Hepatocyte (in vitro differentiated cells): Measurements from ENCODE around the gene ARHGAP6. TPM values are rescaled to one million over a fixed set of nuclear protein-coding genes. Genes with fewer than 3 reads are reported as not detected.

Experiments
- DNase-seq: peaks from one replicate; pipeline ENCODE4 v3.0.0-alpha.2; 2016; ENCODE audit warnings: low spot score
- H2AFZ ChIP-seq: fragments of 200-600 bp; sonication (generic); 2 replicates; pipeline ENCODE4 v1.6.0; 2016; ENCODE audit warnings: antibody characterized with exemption, mild to moderate bottlenecking
- H3K27ac ChIP-seq: fragments of 200-600 bp; sonication (generic); 2 replicates; pipeline ENCODE4 v1.5.1; 2016; ENCODE audit warnings: mild to moderate bottlenecking
- H3K27me3 ChIP-seq: fragments of 200-600 bp; sonication (generic); 2 replicates; pipeline ENCODE4 v1.6.1; 2016
- H3K36me3 ChIP-seq: fragments of 200-600 bp; sonication (generic); replicated peaks from 2 replicates; pipeline ENCODE4 v1.5.1; 2016; ENCODE audit warnings: low read depth; ENCODE audit not compliant: insufficient read depth
- H3K4me1 ChIP-seq: fragments of 200-600 bp; sonication (generic); 2 replicates; pipeline ENCODE4 v1.5.1; 2016; ENCODE audit warnings: mild to moderate bottlenecking, moderate library complexity; ENCODE audit not compliant: insufficient read depth
- H3K4me2 ChIP-seq: fragments of 200-600 bp; sonication (generic); 2 replicates; pipeline ENCODE4 v1.6.0; 2016
- H3K4me3 ChIP-seq: fragments of 200-600 bp; sonication (generic); 2 replicates; pipeline ENCODE4 v1.5.1; 2016; ENCODE audit warnings: mild to moderate bottlenecking
- H3K79me2 ChIP-seq: fragments of 200-600 bp; sonication (generic); 2 replicates; pipeline ENCODE4 v1.6.0; 2017; ENCODE audit warnings: mild to moderate bottlenecking
- H3K9me2 ChIP-seq: fragments of 200-600 bp; sonication (generic); replicated peaks from 2 replicates; pipeline ENCODE4 v1.6.0; 2017; ENCODE audit warnings: mild to moderate bottlenecking; ENCODE audit not compliant: insufficient read depth
- H3K9me3 ChIP-seq: fragments of 200-600 bp; sonication (generic); 2 replicates; pipeline ENCODE4 v1.5.1; 2016; ENCODE audit warnings: low read depth, mild to moderate bottlenecking
- H4K20me1 ChIP-seq: fragments of 200-600 bp; sonication (generic); 2 replicates; pipeline ENCODE4 v1.6.0; 2016; ENCODE audit warnings: mild to moderate bottlenecking; ENCODE audit not compliant: insufficient read depth, poor library complexity, severe bottlenecking
- EZH2 ChIP-seq: fragments of 200-600 bp; sonication (generic); IDR thresholded peaks from 2 replicates; pipeline ENCODE4 v1.6.1; 2016; ENCODE audit warnings: antibody characterized with exemption, mild to moderate bottlenecking, borderline replicate concordance
- EZH2phosphoT487 ChIP-seq: fragments of 200-600 bp; sonication (generic); IDR thresholded peaks from one replicate; pipeline ENCODE4 v1.6.1; 2018; ENCODE audit warnings: antibody characterized with exemption, mild to moderate bottlenecking, low read depth, moderate library complexity; ENCODE audit not compliant: unreplicated experiment, severe bottlenecking
- WGBS: methylation state at CpG from one replicate; pipeline ENCODE4 v1.1.6; 2016; ENCODE audit warnings: low lambda C conversion rate; ENCODE audit errors: missing lambda C conversion rate; 5-methylcytosine and 5-hydroxymethylcytosine counted together
- polyA plus RNA-seq: library from polyadenylated mRNA; unstranded; fragments of >200 nt; fragmentation: Nextera tagmentation; extraction: Ambion mirVana; gene quantifications from 2 replicates; pipeline ENCODE4 v1.2.1, GENCODE V29; 2016
- total RNA-seq: library from RNA; depleted of rRNA; stranded (reverse); fragments of >200 nt; gene quantifications from 2 replicates; pipeline ENCODE4 v1.2.3, GENCODE V29; 2014
- TF ChIP-seq, protein P1 (sequence below): fragments of 200-600 bp; sonication (generic); IDR thresholded peaks from 2 replicates; pipeline ENCODE4 v1.5.1; 2016; ENCODE audit warnings: antibody characterized with exemption, mild to moderate bottlenecking; ENCODE audit not compliant: poor library complexity

Gene ARHGAP6
- total and polyA plus RNA-seq, 2 experiments from 2014 or later = 4.9 to 6.9 TPM

DNA sequence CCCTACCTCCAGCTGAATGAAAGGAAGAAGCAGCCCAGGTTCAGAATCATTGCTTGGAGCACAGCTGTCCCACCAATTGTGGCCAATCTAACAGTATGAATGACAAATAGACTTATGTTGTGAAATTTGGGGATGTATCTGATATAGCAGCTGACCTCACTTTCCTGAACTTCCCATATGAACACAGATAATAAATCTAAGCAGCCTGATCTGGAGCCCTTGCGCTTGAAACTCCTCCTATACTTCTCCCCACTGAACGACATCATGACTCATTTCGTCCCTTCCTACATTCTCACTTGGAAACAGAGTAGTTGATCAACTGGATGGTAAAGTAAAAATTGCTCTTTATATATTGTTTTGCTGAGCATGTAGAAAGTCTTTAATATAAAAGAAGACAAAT lies 396.7 kb downstream of the ARHGAP6 start:
- TF ChIP-seq EZH2 = no peak
- TF ChIP-seq EZH2phosphoT487 = no peak
- TF ChIP-seq, protein P1, sequence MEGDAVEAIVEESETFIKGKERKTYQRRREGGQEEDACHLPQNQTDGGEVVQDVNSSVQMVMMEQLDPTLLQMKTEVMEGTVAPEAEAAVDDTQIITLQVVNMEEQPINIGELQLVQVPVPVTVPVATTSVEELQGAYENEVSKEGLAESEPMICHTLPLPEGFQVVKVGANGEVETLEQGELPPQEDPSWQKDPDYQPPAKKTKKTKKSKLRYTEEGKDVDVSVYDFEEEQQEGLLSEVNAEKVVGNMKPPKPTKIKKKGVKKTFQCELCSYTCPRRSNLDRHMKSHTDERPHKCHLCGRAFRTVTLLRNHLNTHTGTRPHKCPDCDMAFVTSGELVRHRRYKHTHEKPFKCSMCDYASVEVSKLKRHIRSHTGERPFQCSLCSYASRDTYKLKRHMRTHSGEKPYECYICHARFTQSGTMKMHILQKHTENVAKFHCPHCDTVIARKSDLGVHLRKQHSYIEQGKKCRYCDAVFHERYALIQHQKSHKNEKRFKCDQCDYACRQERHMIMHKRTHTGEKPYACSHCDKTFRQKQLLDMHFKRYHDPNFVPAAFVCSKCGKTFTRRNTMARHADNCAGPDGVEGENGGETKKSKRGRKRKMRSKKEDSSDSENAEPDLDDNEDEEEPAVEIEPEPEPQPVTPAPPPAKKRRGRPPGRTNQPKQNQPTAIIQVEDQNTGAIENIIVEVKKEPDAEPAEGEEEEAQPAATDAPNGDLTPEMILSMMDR = no peak
- Histone ChIP-seq H3K4me3 (no peak overlapping the region), H3K4me2 (no peak overlapping the region), H3K9me3 (no peaks in the 10 kb centered on the region), H3K27me3 (no peaks in the 10 kb centered on the region), H3K79me2 (peaks cover 3% of the 10 kb centered on the region), H2AFZ (no peak overlapping the region), H4K20me1 (no peaks in the 10 kb centered on the region), H3K27ac (no peak overlapping the region), H3K36me3 (no peaks in the 10 kb centered on the region), H3K9me2 (no peaks in the 10 kb centered on the region), H3K4me1 (no peaks in the 10 kb centered on the region)
- 85% methylated on average over 3 of the region's 3 CpGs for WGBS
- DNase-seq = no peak

DNA sequence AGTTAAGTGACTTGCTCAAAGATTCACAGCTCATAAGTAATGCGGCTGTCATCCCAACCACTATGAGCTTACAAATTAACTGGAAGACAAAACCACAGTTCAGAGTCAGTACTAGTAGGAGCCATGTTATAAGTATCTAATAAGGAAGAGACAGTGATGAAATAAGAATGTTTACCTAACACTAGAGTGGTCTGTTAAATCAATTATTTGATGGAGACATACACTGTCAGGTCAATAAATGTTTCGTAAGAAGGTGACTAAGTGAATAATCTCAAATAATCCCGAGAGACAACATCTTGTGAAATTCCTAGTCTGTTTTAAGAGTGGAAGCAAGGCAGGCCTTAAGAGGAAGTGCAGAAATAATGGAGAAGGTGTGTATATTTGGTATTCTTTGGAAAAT lies 398.3 kb downstream of the ARHGAP6 start:
- 75% methylated on average over 3 of the region's 3 CpGs for WGBS
- no peaks in the 10 kb centered on the region for H3K36me3 ChIP-seq
- H3K27me3 ChIP-seq = no peaks in the 10 kb centered on the region
- H3K4me2 ChIP-seq = no peak overlapping the region
- no peak overlapping the region for H3K4me3 ChIP-seq
- DNase-seq = no peak
- no peak overlapping the region for H3K27ac ChIP-seq
- H3K9me3 ChIP-seq = no peaks in the 10 kb centered on the region
- TF ChIP-seq EZH2phosphoT487 (no peak), EZH2 (no peak)
- TF ChIP-seq, protein P1 = no peak
- no peaks in the 10 kb centered on the region for H3K9me2 ChIP-seq
- no peaks in the 10 kb centered on the region for H3K4me1 ChIP-seq
- H4K20me1 ChIP-seq = no peaks in the 10 kb centered on the region
- H3K79me2 ChIP-seq = peaks cover 3% of the 10 kb centered on the region
- H2AFZ ChIP-seq = no peak overlapping the region

DNA sequence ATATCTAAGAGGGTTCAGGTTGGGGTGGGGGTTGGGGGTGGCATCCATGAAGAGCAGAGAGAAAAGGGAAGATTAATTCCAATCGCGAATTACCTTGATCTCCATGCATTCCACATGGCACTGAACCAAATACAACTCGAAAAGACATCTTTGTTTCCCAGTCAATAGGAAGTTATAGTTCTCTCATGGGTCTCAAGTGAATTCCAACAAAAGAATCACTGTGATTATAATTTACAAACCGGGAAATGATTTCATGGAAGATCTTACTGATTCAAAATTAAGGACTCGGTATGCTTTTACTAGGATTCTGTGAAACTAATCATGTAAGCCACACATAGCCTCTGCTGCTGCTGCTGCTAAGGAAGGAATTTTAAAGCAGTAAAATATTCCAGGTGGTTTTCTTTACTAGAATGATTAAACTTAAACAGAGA lies 399.1 kb downstream of the ARHGAP6 start:
- no peaks in the 10 kb centered on the region for H3K9me2 ChIP-seq
- TF ChIP-seq EZH2 (no peak), EZH2phosphoT487 (no peak)
- H3K4me1 ChIP-seq = no peaks in the 10 kb centered on the region
- H3K27me3 ChIP-seq = no peaks in the 10 kb centered on the region
- no peaks in the 10 kb centered on the region for H4K20me1 ChIP-seq
- no peak overlapping the region for H3K4me2 ChIP-seq
- DNase-seq = no peak
- 63% methylated on average over 5 of the region's 5 CpGs for WGBS
- H3K4me3 ChIP-seq = no peak overlapping the region
- no peak overlapping the region for H2AFZ ChIP-seq
- peaks cover 3% of the 10 kb centered on the region for H3K79me2 ChIP-seq
- no peak overlapping the region for H3K27ac ChIP-seq
- H3K9me3 ChIP-seq = no peaks in the 10 kb centered on the region
- H3K36me3 ChIP-seq = no peaks in the 10 kb centered on the region

DNA sequence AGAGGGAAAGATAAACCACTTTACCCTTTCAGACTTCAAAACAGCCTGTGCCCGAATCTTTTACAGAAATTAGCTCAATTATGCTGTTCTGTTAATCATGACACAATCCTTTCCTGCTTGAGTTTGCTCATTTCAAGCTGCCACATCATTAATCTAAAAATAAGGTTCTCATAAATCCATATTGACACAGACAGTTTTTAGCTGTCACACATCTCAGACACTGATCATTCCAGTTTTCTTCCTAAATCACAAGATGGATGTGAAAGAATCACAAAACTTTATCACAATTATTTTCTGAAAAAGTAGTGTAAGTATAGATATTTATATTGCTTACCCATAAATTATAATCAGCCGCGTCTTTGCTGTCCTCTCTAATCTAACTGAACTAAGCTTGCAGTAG lies 400.4 kb downstream of the ARHGAP6 start:
- Histone ChIP-seq H3K27me3 (no peaks in the 10 kb centered on the region), H3K27ac (no peak overlapping the region), H2AFZ (no peak overlapping the region), H4K20me1 (no peaks in the 10 kb centered on the region), H3K4me2 (no peak overlapping the region), H3K9me2 (no peaks in the 10 kb centered on the region), H3K4me3 (no peak overlapping the region), H3K36me3 (no peaks in the 10 kb centered on the region), H3K9me3 (no peaks in the 10 kb centered on the region), H3K4me1 (no peaks in the 10 kb centered on the region), H3K79me2 (peaks cover 3% of the 10 kb centered on the region)
- DNase-seq = no peak
- WGBS = 68% methylated on average over 3 of the region's 3 CpGs
- TF ChIP-seq EZH2phosphoT487 (no peak), EZH2 (no peak)
- TF ChIP-seq, protein P1 = no peak
